A549 (cell line): ENCODE results near the gene ELOVL6.

Experiments used
- CEBPB ChIP-seq, 2 experiments: fragments of >200 bp in 1 of 2; sonication (Bioruptor Twin) in 1 of 2; formaldehyde crosslinking in 1 of 2; IDR thresholded peaks; 2 replicates each; pipeline ENCODE4 v1.6.1; 2012 to 2016
- CTCF ChIP-seq: fragments of >200 bp; sonication (Bioruptor Twin); formaldehyde crosslinking; IDR thresholded peaks from 3 replicates; pipeline ENCODE4 v1.5.1; 2016
- HDAC2 ChIP-seq: fragments of 200-600 bp; sonication (generic); IDR thresholded peaks from 2 replicates; pipeline ENCODE4 v1.6.1; 2016
- JUN ChIP-seq, 2 experiments: fragments of >200 bp; sonication (Bioruptor Twin); formaldehyde crosslinking; IDR thresholded peaks; 2 replicates in 1 of 2; 3 replicates in 1 of 2; pipeline ENCODE4 v1.6.1; 2016 to 2017
- KDM1A ChIP-seq: fragments of 200-600 bp; sonication (generic); IDR thresholded peaks from 2 replicates; pipeline ENCODE4 v1.6.1; 2016; ENCODE audit warnings: low read depth, mild to moderate bottlenecking
- MAZ ChIP-seq: fragments of 150-350 bp; IDR thresholded peaks from 2 replicates; pipeline ENCODE4 v1.6.1; 2014; ENCODE audit warnings: antibody characterized with exemption, low read depth, low read length, borderline replicate concordance
- RAD21 ChIP-seq, 2 experiments: fragments of >200 bp in 1 of 2; sonication (Bioruptor Twin) in 1 of 2; formaldehyde crosslinking in 1 of 2; IDR thresholded peaks in 1 of 2; conservative IDR thresholded peaks in 1 of 2; 2 replicates in 1 of 2; 3 replicates in 1 of 2; pipeline ENCODE4 v1.6.1; 2012 to 2018; ENCODE audit warnings: inconsistent platforms in 1 of 2
- REST ChIP-seq: fragments of 200-600 bp; sonication (generic); IDR thresholded peaks from 2 replicates; pipeline ENCODE4 v1.6.1; 2016; ENCODE audit warnings: antibody characterized with exemption, mild to moderate bottlenecking, moderate library complexity

GRCh38 chr4:110092646-110093045 is 105.8 kb downstream of the ELOVL6 start:
- TF ChIP-seq CTCF (no peak), HDAC2 (no peak), MAZ (no peak), REST (no peak), KDM1A (no peak), JUN (IDR thresholded peaks at IDR 0.05) (no peak), RAD21 (conservative IDR thresholded peaks at IDR 0.05 in 1 of 2, IDR thresholded peaks at IDR 0.05 in 1 of 2) (no peak), CEBPB (IDR thresholded peaks at IDR 0.05) (no peak)
